ENCODE results near the gene SELENOT. TPM values are rescaled to one million over a fixed set of nuclear protein-coding genes. Genes with fewer than 3 reads are reported as not detected.

SELENOT gene
- total and polyA plus RNA-seq, 2 donors (not counting 1 experiment from before 2014, with no cell fraction given): 130 to 347 TPM

GRCh38 chr3:150583028-150583427 is 20.1 kb upstream of the SELENOT start:
- no peak for DNase-seq (ENCODE audit: low read depth in 2 of 2)
- Histone ChIP-seq H3K36me3 (ENCODE audit: control insufficient read depth, insufficient read depth, low read length) (peaks cover 10% of the 10 kb centered on the region), H3K4me1 (ENCODE audit: control insufficient read depth, extremely low read depth, insufficient read depth, low read length) (no peaks in the 10 kb centered on the region), H3K27ac (ENCODE audit: insufficient read depth, low read length) (no peak overlapping the region), H2AFZ (ENCODE audit: low read length) (no peak overlapping the region), H3K9me3 (ENCODE audit: control insufficient read depth, insufficient read depth, low read depth, low read length) (no peaks in the 10 kb centered on the region), H4K20me1 (ENCODE audit: control insufficient read depth, extremely low read depth, insufficient read depth, low read length) (no peaks in the 10 kb centered on the region), H3K4me3 (replicated peaks in 1 of 4; ENCODE audit: control extremely low read depth in 1 of 4, insufficient read depth in 1 of 4, low read depth in 3 of 4, low read length in 4 of 4) (no peak overlapping the region), H3K4me2 (ENCODE audit: extremely low read depth, insufficient read depth, low read length) (no peak overlapping the region), H3K9ac (ENCODE audit: insufficient read depth, low read length) (no peak overlapping the region), H3K27me3 (ENCODE audit: control insufficient read depth, insufficient read depth, low read length) (no peaks in the 10 kb centered on the region), H3K79me2 (ENCODE audit: control insufficient read depth, insufficient read depth, low read length) (no peaks in the 10 kb centered on the region)
- no peak for TF ChIP-seq EZH2 (IDR thresholded peaks at IDR 0.05; ENCODE audit: low read length, missing control alignments)
- TF ChIP-seq, protein P1, sequence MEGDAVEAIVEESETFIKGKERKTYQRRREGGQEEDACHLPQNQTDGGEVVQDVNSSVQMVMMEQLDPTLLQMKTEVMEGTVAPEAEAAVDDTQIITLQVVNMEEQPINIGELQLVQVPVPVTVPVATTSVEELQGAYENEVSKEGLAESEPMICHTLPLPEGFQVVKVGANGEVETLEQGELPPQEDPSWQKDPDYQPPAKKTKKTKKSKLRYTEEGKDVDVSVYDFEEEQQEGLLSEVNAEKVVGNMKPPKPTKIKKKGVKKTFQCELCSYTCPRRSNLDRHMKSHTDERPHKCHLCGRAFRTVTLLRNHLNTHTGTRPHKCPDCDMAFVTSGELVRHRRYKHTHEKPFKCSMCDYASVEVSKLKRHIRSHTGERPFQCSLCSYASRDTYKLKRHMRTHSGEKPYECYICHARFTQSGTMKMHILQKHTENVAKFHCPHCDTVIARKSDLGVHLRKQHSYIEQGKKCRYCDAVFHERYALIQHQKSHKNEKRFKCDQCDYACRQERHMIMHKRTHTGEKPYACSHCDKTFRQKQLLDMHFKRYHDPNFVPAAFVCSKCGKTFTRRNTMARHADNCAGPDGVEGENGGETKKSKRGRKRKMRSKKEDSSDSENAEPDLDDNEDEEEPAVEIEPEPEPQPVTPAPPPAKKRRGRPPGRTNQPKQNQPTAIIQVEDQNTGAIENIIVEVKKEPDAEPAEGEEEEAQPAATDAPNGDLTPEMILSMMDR (conservative IDR thresholded peaks at IDR 0.05 in 1 of 2, IDR thresholded peaks at IDR 0.05 in 1 of 2; ENCODE audit: low read depth in 1 of 2, low read length in 2 of 2): no peak

- Histone ChIP-seq H3K9ac (ENCODE audit: insufficient read depth, low read length) (no peak overlapping the region), H3K9me3 (ENCODE audit: control insufficient read depth, insufficient read depth, low read depth, low read length) (no peaks in the 10 kb centered on the region), H3K4me3 (replicated peaks in 1 of 4; ENCODE audit: control extremely low read depth in 1 of 4, insufficient read depth in 1 of 4, low read depth in 3 of 4, low read length in 4 of 4) (no peak overlapping the region), H2AFZ (ENCODE audit: low read length) (no peak overlapping the region), H3K4me1 (ENCODE audit: control insufficient read depth, extremely low read depth, insufficient read depth, low read length) (no peaks in the 10 kb centered on the region), H4K20me1 (ENCODE audit: control insufficient read depth, extremely low read depth, insufficient read depth, low read length) (no peaks in the 10 kb centered on the region), H3K79me2 (ENCODE audit: control insufficient read depth, insufficient read depth, low read length) (no peaks in the 10 kb centered on the region), H3K27me3 (ENCODE audit: control insufficient read depth, insufficient read depth, low read length) (no peaks in the 10 kb centered on the region), H3K36me3 (ENCODE audit: control insufficient read depth, insufficient read depth, low read length) (peaks cover 7% of the 10 kb centered on the region), H3K27ac (ENCODE audit: insufficient read depth, low read length) (no peak overlapping the region), H3K4me2 (ENCODE audit: extremely low read depth, insufficient read depth, low read length) (no peak overlapping the region)
- no peak for DNase-seq (ENCODE audit: low read depth in 2 of 2)
- TF ChIP-seq EZH2 (IDR thresholded peaks at IDR 0.05; ENCODE audit: low read length, missing control alignments): no peak
- TF ChIP-seq, protein P1 (conservative IDR thresholded peaks at IDR 0.05 in 1 of 2, IDR thresholded peaks at IDR 0.05 in 1 of 2; ENCODE audit: low read depth in 1 of 2, low read length in 2 of 2): no peak
Measured at GRCh38 chr3:150588027-150588830, 14.9 kb upstream of the SELENOT start.

- H3K4me3 ChIP-seq (replicated peaks in 1 of 4; ENCODE audit: control extremely low read depth in 1 of 4, insufficient read depth in 1 of 4, low read depth in 3 of 4, low read length in 4 of 4): no peak overlapping the region
- peaks cover 4% of the 10 kb centered on the region for H3K36me3 ChIP-seq (ENCODE audit: control insufficient read depth, insufficient read depth, low read length)
- no peaks in the 10 kb centered on the region for H3K9me3 ChIP-seq (ENCODE audit: control insufficient read depth, insufficient read depth, low read depth, low read length)
- no peak for TF ChIP-seq EZH2 (IDR thresholded peaks at IDR 0.05; ENCODE audit: low read length, missing control alignments)
- TF ChIP-seq, protein P1 (conservative IDR thresholded peaks at IDR 0.05 in 1 of 2, IDR thresholded peaks at IDR 0.05 in 1 of 2; ENCODE audit: low read depth in 1 of 2, low read length in 2 of 2): no peak
- no peaks in the 10 kb centered on the region for H3K27me3 ChIP-seq (ENCODE audit: control insufficient read depth, insufficient read depth, low read length)
- no peak overlapping the region for H3K4me2 ChIP-seq (ENCODE audit: extremely low read depth, insufficient read depth, low read length)
- no peak overlapping the region for H3K27ac ChIP-seq (ENCODE audit: insufficient read depth, low read length)
- no peaks in the 10 kb centered on the region for H3K4me1 ChIP-seq (ENCODE audit: control insufficient read depth, extremely low read depth, insufficient read depth, low read length)
- H2AFZ ChIP-seq (ENCODE audit: low read length): no peak overlapping the region
- no peaks in the 10 kb centered on the region for H3K79me2 ChIP-seq (ENCODE audit: control insufficient read depth, insufficient read depth, low read length)
- no peaks in the 10 kb centered on the region for H4K20me1 ChIP-seq (ENCODE audit: control insufficient read depth, extremely low read depth, insufficient read depth, low read length)
- no peak for DNase-seq (ENCODE audit: low read depth in 2 of 2)
- H3K9ac ChIP-seq (ENCODE audit: insufficient read depth, low read length): no peak overlapping the region
Measured at GRCh38 chr3:150589759-150590158, 13.4 kb upstream of the SELENOT start.
